Activated naive CD4-positive, alpha-beta T cell (primary cell): ENCODE measurements around the gene VPS35L.

Experiments
- DNase-seq, 4 experiments: peaks; one replicate each; lab custom pipeline; 2025; lab: John Stamatoyannopoulos, UW

The VPS35L gene

GRCh38 chr16:19595043-19595767 lies 39.7 kb downstream of the VPS35L start:
- no peak for DNase-seq

- DNase-seq = no peak
Measured at GRCh38 chr16:19598805-19599510, 43.5 kb downstream of the VPS35L start.

- DNase-seq = no peak
Measured at GRCh38 chr16:19599968-19600716, 44.6 kb downstream of the VPS35L start.

- peak in 1 of 4 experiments; percentile 3 for DNase-seq
Measured at GRCh38 chr16:19601083-19601976, 45.8 kb downstream of the VPS35L start.

- no peak for DNase-seq
Measured at GRCh38 chr16:19604911-19605310, 49.4 kb downstream of the VPS35L start.

- no peak for DNase-seq
Measured at GRCh38 chr16:19605701-19606100, 50.2 kb downstream of the VPS35L start.

- no peak for DNase-seq
Measured at GRCh38 chr16:19607616-19608280, 52.2 kb downstream of the VPS35L start.

- DNase-seq = no peak
Measured at GRCh38 chr16:19609359-19609758, 53.9 kb downstream of the VPS35L start.

- DNase-seq = no peak
Measured at GRCh38 chr16:19610200-19610599, 54.7 kb downstream of the VPS35L start.

- DNase-seq = no peak
Measured at GRCh38 chr16:19613834-19614233, 58.3 kb downstream of the VPS35L start.

GRCh38 chr16:19616241-19616640 lies 60.7 kb downstream of the VPS35L start:
- no peak for DNase-seq

- no peak for DNase-seq
Measured at GRCh38 chr16:19618876-19619275, 63.4 kb downstream of the VPS35L start.

- DNase-seq = no peak
Measured at GRCh38 chr16:19621445-19621844, 65.9 kb downstream of the VPS35L start.

- DNase-seq = no peak
Measured at GRCh38 chr16:19625039-19625438, 69.5 kb downstream of the VPS35L start.

GRCh38 chr16:19636436-19637267 lies 81.1 kb downstream of the VPS35L start:
- no peak for DNase-seq

- no peak for DNase-seq
Measured at GRCh38 chr16:19639986-19640421, 84.5 kb downstream of the VPS35L start.

- DNase-seq = no peak
Measured at GRCh38 chr16:19642501-19642900, 87.0 kb downstream of the VPS35L start.

GRCh38 chr16:19644877-19645276 lies 89.4 kb downstream of the VPS35L start:
- no peak for DNase-seq

GRCh38 chr16:19645557-19645981 lies 90.1 kb downstream of the VPS35L start:
- no peak for DNase-seq

- no peak for DNase-seq
Measured at GRCh38 chr16:19649980-19650379, 94.5 kb downstream of the VPS35L start.
